ENCODE measurements around the gene PRPF19.

The PRPF19 gene

DNA sequence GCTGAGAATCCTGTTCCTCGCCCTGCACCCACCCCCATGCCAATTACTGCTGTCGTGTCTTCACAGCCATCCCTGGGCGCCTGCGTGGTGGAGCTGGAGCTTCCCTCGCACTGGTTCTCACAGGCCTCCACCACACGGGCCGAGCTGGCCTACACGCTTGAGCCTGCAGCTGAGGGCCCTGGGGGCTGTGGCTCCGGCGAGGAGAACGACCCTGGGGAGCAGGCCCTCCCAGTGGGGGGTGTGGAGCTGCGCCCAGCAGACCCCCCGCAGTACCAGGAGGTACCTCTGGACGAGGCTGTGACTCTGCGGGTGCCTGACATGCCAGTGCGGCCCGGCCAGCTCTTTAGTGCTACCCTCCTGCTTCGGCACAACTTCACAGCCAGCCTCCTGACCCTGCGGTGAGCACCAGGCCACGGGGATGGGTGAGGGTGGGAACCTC is 22.2 kb upstream of the PRPF19 start:
- no peak overlapping the region for H3K4me3 ChIP-seq (ENCODE audit: low read depth, low read length)
- no peaks in the 10 kb centered on the region for H3K9me3 ChIP-seq (ENCODE audit: severe bottlenecking)
- no peak overlapping the region for H3K27ac ChIP-seq
- TF ChIP-seq, protein P1, sequence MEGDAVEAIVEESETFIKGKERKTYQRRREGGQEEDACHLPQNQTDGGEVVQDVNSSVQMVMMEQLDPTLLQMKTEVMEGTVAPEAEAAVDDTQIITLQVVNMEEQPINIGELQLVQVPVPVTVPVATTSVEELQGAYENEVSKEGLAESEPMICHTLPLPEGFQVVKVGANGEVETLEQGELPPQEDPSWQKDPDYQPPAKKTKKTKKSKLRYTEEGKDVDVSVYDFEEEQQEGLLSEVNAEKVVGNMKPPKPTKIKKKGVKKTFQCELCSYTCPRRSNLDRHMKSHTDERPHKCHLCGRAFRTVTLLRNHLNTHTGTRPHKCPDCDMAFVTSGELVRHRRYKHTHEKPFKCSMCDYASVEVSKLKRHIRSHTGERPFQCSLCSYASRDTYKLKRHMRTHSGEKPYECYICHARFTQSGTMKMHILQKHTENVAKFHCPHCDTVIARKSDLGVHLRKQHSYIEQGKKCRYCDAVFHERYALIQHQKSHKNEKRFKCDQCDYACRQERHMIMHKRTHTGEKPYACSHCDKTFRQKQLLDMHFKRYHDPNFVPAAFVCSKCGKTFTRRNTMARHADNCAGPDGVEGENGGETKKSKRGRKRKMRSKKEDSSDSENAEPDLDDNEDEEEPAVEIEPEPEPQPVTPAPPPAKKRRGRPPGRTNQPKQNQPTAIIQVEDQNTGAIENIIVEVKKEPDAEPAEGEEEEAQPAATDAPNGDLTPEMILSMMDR (IDR thresholded peaks at IDR 0.05; ENCODE audit: low read depth, low read length) = no peak
- no peaks in the 10 kb centered on the region for H3K27me3 ChIP-seq (ENCODE audit: insufficient read depth, low read depth, severe bottlenecking)
- no peak for DNase-seq
- H3K36me3 ChIP-seq = peaks cover 66% of the 10 kb centered on the region

DNA sequence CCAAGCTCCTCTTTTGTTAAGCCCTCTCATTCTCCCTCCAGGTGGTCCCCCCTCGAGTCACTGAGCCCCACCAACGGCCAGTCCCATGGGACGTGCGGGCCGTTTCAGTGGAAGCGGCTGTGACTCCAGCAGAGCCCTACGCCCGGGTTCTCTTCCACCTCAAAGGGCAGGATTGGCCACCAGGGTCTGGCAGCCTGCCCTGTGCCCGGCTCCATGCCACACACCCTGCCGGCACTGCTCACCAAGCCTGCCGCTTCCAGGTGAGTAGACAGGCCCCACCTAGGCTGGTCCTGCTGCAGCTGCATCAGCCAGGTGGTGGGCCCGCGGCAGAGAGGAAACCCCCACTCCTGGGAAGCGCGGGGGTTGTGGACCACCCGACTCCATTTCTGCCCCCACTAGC is 21.2 kb upstream of the PRPF19 start:
- DNase-seq = no peak
- Histone ChIP-seq H3K9me3 (ENCODE audit: severe bottlenecking) (no peaks in the 10 kb centered on the region), H3K27me3 (ENCODE audit: insufficient read depth, low read depth, severe bottlenecking) (no peaks in the 10 kb centered on the region), H3K36me3 (peaks cover 63% of the 10 kb centered on the region), H3K27ac (no peak overlapping the region), H3K4me3 (ENCODE audit: low read depth, low read length) (no peak overlapping the region)
- TF ChIP-seq, protein P1 (IDR thresholded peaks at IDR 0.05; ENCODE audit: low read depth, low read length) = no peak

DNA sequence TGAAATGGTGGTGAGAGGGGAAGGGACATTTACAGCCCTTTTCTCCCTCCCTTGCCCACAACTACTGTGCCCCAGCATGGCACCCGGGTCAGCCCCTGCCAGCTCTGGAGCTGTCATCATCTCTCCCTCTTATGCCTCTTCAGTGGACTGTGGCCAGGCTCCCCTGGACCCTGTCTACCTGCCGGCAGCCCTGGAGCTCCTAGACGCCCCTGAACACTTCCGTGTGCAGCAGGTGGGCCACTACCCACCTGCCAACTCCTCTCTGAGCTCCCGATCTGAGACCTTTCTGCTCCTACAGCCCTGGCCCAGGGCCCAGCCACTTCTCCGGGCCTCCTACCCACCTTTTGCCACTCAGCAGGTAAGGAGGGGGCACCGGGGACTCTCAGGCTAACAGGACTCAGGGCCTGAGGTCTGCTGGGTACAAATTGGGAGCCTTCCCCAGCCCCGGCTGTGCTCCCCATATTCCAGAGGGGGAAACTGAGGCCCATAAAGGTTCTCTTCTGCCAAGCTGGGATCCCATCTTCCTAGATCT is 20.7 kb upstream of the PRPF19 start:
- DNase-seq = no peak
- H3K4me3 ChIP-seq (ENCODE audit: low read depth, low read length) = no peak overlapping the region
- no peaks in the 10 kb centered on the region for H3K27me3 ChIP-seq (ENCODE audit: insufficient read depth, low read depth, severe bottlenecking)
- peaks cover 61% of the 10 kb centered on the region for H3K36me3 ChIP-seq
- H3K27ac ChIP-seq = no peak overlapping the region
- H3K9me3 ChIP-seq (ENCODE audit: severe bottlenecking) = no peaks in the 10 kb centered on the region
- TF ChIP-seq, protein P1 (IDR thresholded peaks at IDR 0.05; ENCODE audit: low read depth, low read length) = no peak

DNA sequence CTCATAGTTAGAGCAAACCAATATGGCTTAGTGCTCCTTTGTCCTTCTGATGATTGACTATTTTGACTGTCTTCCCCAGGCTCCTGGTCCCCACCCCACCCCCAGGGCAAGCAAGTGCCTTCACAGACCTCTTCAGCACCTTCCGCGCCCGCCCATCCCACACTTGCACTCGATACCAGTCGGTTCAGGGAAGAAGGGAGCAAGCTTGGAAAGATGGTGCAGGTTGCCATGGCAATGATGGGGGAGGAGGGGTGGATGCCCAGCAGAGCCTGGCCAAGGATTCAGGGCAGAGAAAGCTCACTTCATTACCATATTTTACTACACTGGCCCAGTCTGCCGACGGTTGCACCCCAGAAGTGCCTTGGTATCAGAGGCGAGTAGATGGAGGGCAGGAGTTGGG is 20.1 kb upstream of the PRPF19 start:
- no peaks in the 10 kb centered on the region for H3K27me3 ChIP-seq (ENCODE audit: insufficient read depth, low read depth, severe bottlenecking)
- peaks cover 61% of the 10 kb centered on the region for H3K36me3 ChIP-seq
- TF ChIP-seq, protein P1 (IDR thresholded peaks at IDR 0.05; ENCODE audit: low read depth, low read length) = no peak
- H3K27ac ChIP-seq = no peak overlapping the region
- DNase-seq = no peak
- no peak overlapping the region for H3K4me3 ChIP-seq (ENCODE audit: low read depth, low read length)
- no peaks in the 10 kb centered on the region for H3K9me3 ChIP-seq (ENCODE audit: severe bottlenecking)

DNA sequence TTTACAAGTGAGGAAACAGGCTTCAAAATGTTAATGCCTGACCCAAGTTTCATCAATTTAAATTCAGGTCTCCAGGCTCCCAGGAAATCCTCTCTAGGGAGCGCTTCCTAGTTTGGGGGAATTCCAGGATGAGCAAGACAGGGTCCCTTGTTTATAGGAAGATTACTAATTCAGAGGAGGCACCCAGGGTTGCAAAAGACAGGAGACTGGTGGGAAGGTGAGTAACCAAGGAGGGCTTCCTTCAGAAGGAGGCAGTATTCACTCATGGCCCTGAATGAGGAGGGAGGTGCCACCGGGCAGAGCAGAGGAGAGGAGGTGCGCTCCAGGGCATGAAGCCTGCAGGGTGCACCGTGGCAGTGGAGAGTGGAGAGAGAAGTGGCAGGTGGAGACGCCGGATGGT is 19.5 kb upstream of the PRPF19 start:
- Histone ChIP-seq H3K36me3 (peaks cover 61% of the 10 kb centered on the region), H3K27ac (no peak overlapping the region), H3K9me3 (ENCODE audit: severe bottlenecking) (no peaks in the 10 kb centered on the region), H3K4me3 (ENCODE audit: low read depth, low read length) (no peak overlapping the region), H3K27me3 (ENCODE audit: insufficient read depth, low read depth, severe bottlenecking) (no peaks in the 10 kb centered on the region)
- no peak for DNase-seq
- TF ChIP-seq, protein P1 (IDR thresholded peaks at IDR 0.05; ENCODE audit: low read depth, low read length) = no peak
